CD14-positive monocyte (primary cell): ENCODE data around the gene FXYD3. TPM values are rescaled to one million over a fixed set of nuclear protein-coding genes. Genes with fewer than 3 reads are reported as not detected.

ENCODE experiments used
- DNase-seq, 3 donors: peaks; one replicate each; pipeline ENCODE4 v3.0.0-alpha.2; 2011 to 2022
- H2AFZ ChIP-seq: 2 replicates; pipeline ENCODE4 v1.6.0; 2012; ENCODE audit warnings: mild to moderate bottlenecking, low read depth, low read length, inconsistent platforms; ENCODE audit not compliant: insufficient read depth, poor library complexity, severe bottlenecking
- H3K27ac ChIP-seq, 2 donors: 1 replicate in 1 of 2; 2 replicates in 1 of 2; pipeline ENCODE4 v1.5.1; 2012 to 2013; ENCODE audit warnings: low read length in 2 of 2, control low read depth in 1 of 2, inconsistent platforms in 1 of 2, low read depth in 1 of 2, mild to moderate bottlenecking in 1 of 2
- H3K27me3 ChIP-seq, 2 donors: one replicate each; pipeline versions ENCODE4 v1.6.0 to v1.6.1; 2011 to 2013; ENCODE audit warnings: low read length in 2 of 2; ENCODE audit not compliant: control insufficient read depth in 2 of 2, insufficient read depth in 2 of 2
- H3K36me3 ChIP-seq, 2 donors: replicated peaks in 1 of 2; 1 replicate in 1 of 2; 2 replicates in 1 of 2; pipeline versions ENCODE4 v1.5.1 to v1.6.1; 2012 to 2013; ENCODE audit warnings: low read length in 2 of 2, control low read depth in 1 of 2, inconsistent platforms in 1 of 2, mild to moderate bottlenecking in 1 of 2; ENCODE audit not compliant: insufficient read depth in 2 of 2, control insufficient read depth in 1 of 2
- H3K4me1 ChIP-seq, 2 donors: 1 replicate in 1 of 2; 2 replicates in 1 of 2; pipeline versions ENCODE4 v1.5.1 to v1.6.1; 2012 to 2013; ENCODE audit warnings: low read length in 2 of 2, control low read depth in 1 of 2, inconsistent platforms in 1 of 2, mild to moderate bottlenecking in 1 of 2, moderate library complexity in 1 of 2; ENCODE audit not compliant: insufficient read depth in 2 of 2, control insufficient read depth in 1 of 2
- H3K4me2 ChIP-seq: replicated peaks from 2 replicates; pipeline ENCODE3; 2012; ENCODE audit warnings: low read length, moderate library complexity, mild to moderate bottlenecking; ENCODE audit not compliant: poor library complexity, severe bottlenecking; ENCODE audit errors: extremely low read depth
- H3K4me3 ChIP-seq, 3 experiments: fragments of 200-600 bp in 1 of 3; sonication (generic) in 1 of 3; replicated peaks in 1 of 3; 1 replicate in 2 of 3; 2 replicates in 1 of 3; pipeline ENCODE4 v1.5.1; 2011 to 2013; ENCODE audit warnings: low read length in 3 of 3, mild to moderate bottlenecking in 3 of 3, control low read depth in 2 of 3, low read depth in 2 of 3, inconsistent platforms in 1 of 3, moderate library complexity in 1 of 3
- H3K79me2 ChIP-seq: 2 replicates; pipeline ENCODE4 v1.6.0; 2012; ENCODE audit warnings: mild to moderate bottlenecking, control low read depth, inconsistent platforms, low read length, moderate library complexity; ENCODE audit not compliant: insufficient read depth
- H3K9ac ChIP-seq: 2 replicates; pipeline ENCODE4 v1.6.0; 2017; ENCODE audit warnings: low read length, mild to moderate bottlenecking; ENCODE audit not compliant: insufficient read depth, poor library complexity, severe bottlenecking
- H3K9me3 ChIP-seq, 2 donors: replicated peaks in 1 of 2; 1 replicate in 1 of 2; 2 replicates in 1 of 2; pipeline versions ENCODE4 v1.5.1 to v1.6.1; 2012 to 2013; ENCODE audit warnings: low read length in 2 of 2, control low read depth in 1 of 2; ENCODE audit not compliant: control insufficient read depth in 1 of 2, insufficient read depth in 1 of 2
- H4K20me1 ChIP-seq: 2 replicates; pipeline ENCODE4 v1.6.0; 2012; ENCODE audit warnings: mild to moderate bottlenecking, low read length, control low read depth, moderate library complexity; ENCODE audit not compliant: insufficient read depth
- H3K27ac Mint-ChIP-seq, 7 donors: one replicate each; pipeline ENCODE4 v1.8.0; 2020; ENCODE audit warnings: mild to moderate bottlenecking in 7 of 7, mixed read lengths in 7 of 7, moderate library complexity in 6 of 7, inconsistent platforms in 2 of 7
- H3K27me3 Mint-ChIP-seq, 3 donors: one replicate each; pipeline ENCODE4 v1.8.0; 2021 to 2022; ENCODE audit warnings: low read depth in 3 of 3, mild to moderate bottlenecking in 3 of 3, mixed read lengths in 3 of 3, moderate library complexity in 3 of 3, inconsistent platforms in 1 of 3
- H3K36me3 Mint-ChIP-seq, 2 donors: one replicate each; pipeline ENCODE4 v1.8.0; 2020; ENCODE audit warnings: mixed read lengths in 2 of 2, inconsistent platforms in 1 of 2, mild to moderate bottlenecking in 1 of 2
- H3K4me1 Mint-ChIP-seq: one replicate; pipeline ENCODE4 v1.8.0; 2020; ENCODE audit warnings: mild to moderate bottlenecking, mixed read lengths
- H3K4me3 Mint-ChIP-seq, 2 donors: one replicate each; pipeline ENCODE4 v1.8.0; 2020; ENCODE audit warnings: mild to moderate bottlenecking in 2 of 2, mixed read lengths in 2 of 2, moderate library complexity in 1 of 2
- H3K9me3 Mint-ChIP-seq, 7 donors: one replicate each; pipeline ENCODE4 v1.8.0; 2020 to 2022; ENCODE audit warnings: mixed read lengths in 7 of 7, mild to moderate bottlenecking in 6 of 7, moderate library complexity in 6 of 7, inconsistent platforms in 2 of 7
- CTCF ChIP-seq: fragments of 200-600 bp; IDR thresholded peaks from one replicate; pipeline ENCODE4 v1.8.0; 2022; ENCODE audit warnings: antibody characterized with exemption, mild to moderate bottlenecking
- WGBS: methylation state at CpG from one replicate; pipeline ENCODE4 v1.1.5; 2013; ENCODE audit warnings: missing lambda C conversion rate; ENCODE audit not compliant: insufficient coverage; 5-methylcytosine and 5-hydroxymethylcytosine counted together
- intact Hi-C, 2 donors: fragments of 100-400 bp; cut with micrococcal nuclease; formaldehyde crosslinking; loops; one replicate each; pipeline versions ENCODE4 v1.15.0 to v1.15.1; 2023
- polyA plus RNA-seq, 3 donors: library from polyadenylated mRNA; depleted of rRNA in 1 of 3; unstranded in 2 of 3; stranded (reverse) in 1 of 3; fragments of 300-500 nt in 2 of 3; fragments of >200 nt in 1 of 3; fragmentation: Illumina TruSeq in 2 of 3; gene quantifications; 1 replicate in 2 of 3; 2 replicates in 1 of 3; pipeline ENCODE4 v1.2.3, GENCODE V29; 2012 to 2021

The FXYD3 gene
- polyA plus RNA-seq, 3 donors = not detected

- no peak overlapping the region for H2AFZ ChIP-seq
- H3K4me3 ChIP-seq = no peak overlapping the region
- H3K9me3 ChIP-seq = peaks cover 0 to 8% of the 10 kb centered on the region in 2 donors
- peaks cover 39 to 42% of the 10 kb centered on the region in 2 donors for H3K4me1 ChIP-seq
- H3K79me2 ChIP-seq = no peaks in the 10 kb centered on the region
- H3K27ac ChIP-seq = no peak overlapping the region
- H3K9me3 Mint-ChIP-seq = peaks cover 0 to 13% (median 0%) of the 10 kb centered on the region in 7 donors
- no peaks in the 10 kb centered on the region for H4K20me1 ChIP-seq
- DNase-seq = no peak
- peaks cover 0 to 9% of the 10 kb centered on the region in 2 donors for H3K36me3 Mint-ChIP-seq
- TF ChIP-seq CTCF = no peak
- peak overlapping the region in 1 of 2 donors; percentile 31 for H3K4me3 Mint-ChIP-seq
- peaks cover 23 to 37% of the 10 kb centered on the region in 2 donors for H3K27me3 ChIP-seq
- intact Hi-C loops = loop anchor here in 1 of 2 donors (5.0 kb wide), 1 partner anchor 122 kb away; the partner anchor contains the start of gene USF2
- peaks cover 30 to 40% (median 31%) of the 10 kb centered on the region in 3 donors for H3K27me3 Mint-ChIP-seq
- H3K4me1 Mint-ChIP-seq = peaks cover 47% of the 10 kb centered on the region
- H3K36me3 ChIP-seq = no peaks in the 10 kb centered on the region
- 5% methylated on average over 2 of the region's 15 CpGs for WGBS
- no peak overlapping the region for H3K9ac ChIP-seq
- no peak overlapping the region for H3K27ac Mint-ChIP-seq
- H3K4me2 ChIP-seq = no peak overlapping the region
Observed at GRCh38 chr19:35144600-35145436, 29.2 kb downstream of the FXYD3 start.

- Mint-ChIP-seq H3K4me1 (peaks cover 44% of the 10 kb centered on the region), H3K9me3 (peaks cover 0 to 13% (median 0%) of the 10 kb centered on the region in 7 donors), H3K27ac (peak overlapping the region; percentile 5 to 81 (median 59)), H3K4me3 (peak overlapping the region in 1 of 2 donors; percentile 35), H3K27me3 (peaks cover 29 to 35% (median 32%) of the 10 kb centered on the region in 3 donors), H3K36me3 (peaks cover 0 to 12% of the 10 kb centered on the region in 2 donors)
- no peak overlapping the region for H3K4me3 ChIP-seq
- WGBS = 78% methylated on average over 2 of the region's 7 CpGs
- no peak overlapping the region for H3K9ac ChIP-seq
- H2AFZ ChIP-seq = peak overlapping the region; percentile 22
- DNase-seq = peak; percentile 57 to 71 (median 65)
- peaks cover 26 to 41% of the 10 kb centered on the region in 2 donors for H3K4me1 ChIP-seq
- intact Hi-C loops = no loop called here
- peaks cover 23 to 33% of the 10 kb centered on the region in 2 donors for H3K27me3 ChIP-seq
- H3K4me2 ChIP-seq = no peak overlapping the region
- no peaks in the 10 kb centered on the region for H4K20me1 ChIP-seq
- peaks cover 0 to 8% of the 10 kb centered on the region in 2 donors for H3K9me3 ChIP-seq
- no peak for TF ChIP-seq CTCF
- no peaks in the 10 kb centered on the region for H3K79me2 ChIP-seq
- H3K27ac ChIP-seq = peak overlapping the region; percentile 20 to 26
- no peaks in the 10 kb centered on the region for H3K36me3 ChIP-seq
Observed at GRCh38 chr19:35146746-35147459, 31.3 kb downstream of the FXYD3 start.
